Activated CD4-positive, alpha-beta memory T cell treated with anti-CD3 and anti-CD28 coated beads, Interleukin-2, amount 10 ng/mL, durations not matched to agents 7 days and 5 days (primary cell): ENCODE measurements around the gene HPCA. TPM values are rescaled to one million over a fixed set of nuclear protein-coding genes. Genes with fewer than 3 reads are reported as not detected.

ENCODE experiments used
- CTCF ChIA-PET: fragments of 350-600 bp; sonication (Branson Sonifier 250); formaldehyde crosslinking; loops from one replicate; lab custom pipeline; 2021; ENCODE audit warnings: antibody characterized with exemption, inconsistent platforms; lab: Charles Lee
- POLR2A ChIA-PET: fragments of 350-600 bp; sonication (Branson Sonifier 250); formaldehyde crosslinking; loops from one replicate; lab custom pipeline; 2021; ENCODE audit warnings: antibody characterized with exemption; lab: Charles Lee
- DNase-seq: peaks from one replicate; pipeline ENCODE4 v3.0.0-alpha.2; 2020
- H3K27ac Mint-ChIP-seq: one replicate; pipeline ENCODE4 v1.8.0; 2021; ENCODE audit warnings: mild to moderate bottlenecking, mixed read lengths
- H3K27me3 Mint-ChIP-seq: one replicate; pipeline ENCODE4 v1.8.0; 2021; ENCODE audit warnings: mixed read lengths
- H3K36me3 Mint-ChIP-seq: one replicate; pipeline ENCODE4 v1.8.0; 2021; ENCODE audit warnings: low read depth, mixed read lengths
- H3K4me1 Mint-ChIP-seq: one replicate; pipeline ENCODE4 v1.8.0; 2021; ENCODE audit warnings: mixed read lengths
- H3K4me3 Mint-ChIP-seq: one replicate; pipeline ENCODE4 v1.8.0; 2021; ENCODE audit warnings: mild to moderate bottlenecking, mixed read lengths
- H3K9me3 Mint-ChIP-seq: one replicate; pipeline ENCODE4 v1.8.0; 2021; ENCODE audit warnings: mixed read lengths
- total RNA-seq, 2 experiments: library from RNA; stranded (reverse); gene quantifications; one replicate each; pipeline ENCODE4 v1.2.3, GENCODE V29; 2021

The HPCA gene
- total RNA-seq, 2 experiments from 2014 or later = 0.38 to 0.60 TPM

DNA sequence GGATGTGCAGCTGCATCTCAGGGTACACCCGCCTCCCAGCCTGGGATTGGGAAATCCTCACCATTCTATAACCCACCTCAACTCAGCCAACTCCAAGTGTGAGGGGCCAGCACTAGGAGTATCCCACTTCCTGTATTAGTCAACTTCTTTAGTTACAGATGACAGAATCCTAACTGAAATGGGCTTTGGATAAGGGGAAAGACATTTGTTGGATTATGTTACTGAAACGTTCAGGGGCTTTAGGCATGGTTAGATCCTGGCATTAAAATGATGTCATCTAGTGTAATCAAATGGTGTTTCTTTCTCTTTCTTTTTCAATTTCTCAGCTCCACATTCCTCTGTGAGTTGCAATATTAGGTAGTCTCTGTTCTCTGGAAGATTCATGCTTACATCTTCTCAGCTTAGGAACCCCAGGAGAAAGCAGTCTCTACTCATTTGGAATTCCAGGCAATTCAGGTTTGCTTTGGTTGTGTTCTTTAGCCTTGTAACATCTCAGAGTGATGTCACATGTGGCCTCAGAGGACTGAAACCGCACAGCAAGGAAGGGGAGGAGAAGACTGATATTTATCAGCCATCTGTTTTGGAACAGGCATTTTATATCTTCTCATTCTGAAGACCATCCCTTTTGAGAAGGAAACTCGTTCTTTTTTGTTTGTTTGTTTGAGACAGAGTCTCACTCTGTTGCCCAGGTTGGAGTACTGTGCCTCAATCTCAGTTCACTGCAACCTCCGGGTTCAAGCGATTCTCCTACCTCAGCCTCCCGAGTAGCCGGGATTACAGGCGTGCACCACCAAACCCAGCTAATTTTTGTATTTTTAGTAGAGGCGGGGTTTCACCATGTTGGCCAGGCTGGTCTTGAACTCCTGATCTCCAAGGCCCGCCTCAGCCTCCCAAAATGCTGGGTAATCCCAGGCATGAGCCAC lies 33.8 kb downstream of the HPCA start:
- Mint-ChIP-seq H3K27me3 (peaks cover 48% of the 10 kb centered on the region), H3K27ac (no peak overlapping the region), H3K9me3 (no peaks in the 10 kb centered on the region), H3K4me1 (peaks cover 28% of the 10 kb centered on the region), H3K36me3 (no peaks in the 10 kb centered on the region), H3K4me3 (no peak overlapping the region)
- no peak for DNase-seq
- ChIA-PET CTCF (interaction anchor here (1.9 kb wide), 1 partner anchor 27 kb away, joined by 6 read pairs; no protein-coding TSS in a partner anchor), POLR2A (interaction anchor here (1.0 kb wide), 1 partner anchor 111 kb away, joined by 3 read pairs; no protein-coding TSS in a partner anchor)

- Mint-ChIP-seq H3K36me3 (no peaks in the 10 kb centered on the region), H3K4me3 (no peak overlapping the region), H3K9me3 (no peaks in the 10 kb centered on the region), H3K27ac (no peak overlapping the region), H3K4me1 (peaks cover 33% of the 10 kb centered on the region), H3K27me3 (peaks cover 51% of the 10 kb centered on the region)
- DNase-seq = no peak
- ChIA-PET POLR2A (no interaction called here), CTCF (interaction anchor here (1.2 to 1.9 kb wide), 3 partner anchors 28 to 135 kb away, joined by 3 to 6 read pairs (median 5); no protein-coding TSS in a partner anchor)
Observed at GRCh38 chr1:32920833-32921232, 34.5 kb downstream of the HPCA start.

DNA sequence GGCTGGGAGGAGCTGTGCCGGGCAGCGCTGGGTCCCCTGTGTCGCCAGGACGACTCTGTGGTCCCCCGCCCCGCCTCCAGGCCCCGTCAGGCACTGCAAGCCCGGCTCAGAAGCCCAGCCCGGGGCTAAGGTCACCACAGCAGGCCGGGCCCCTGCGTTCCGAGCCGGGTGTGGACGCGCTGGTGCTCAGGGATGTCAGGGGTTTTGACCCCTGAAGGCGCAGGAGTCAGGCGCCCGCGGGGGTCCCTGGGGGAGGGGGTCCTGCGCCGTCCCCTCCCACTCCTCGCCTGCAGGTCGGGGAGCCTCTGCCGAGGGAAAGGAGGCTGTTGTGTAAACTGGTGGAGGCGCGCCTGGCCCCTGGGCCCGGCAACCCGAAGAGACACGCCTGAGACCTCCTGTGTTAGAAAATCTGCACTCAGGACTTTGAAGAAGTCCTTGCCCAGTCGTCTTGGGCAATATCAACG lies 38.6 kb downstream of the HPCA start:
- Mint-ChIP-seq H3K36me3 (no peaks in the 10 kb centered on the region), H3K4me1 (peaks cover 18% of the 10 kb centered on the region), H3K4me3 (no peak overlapping the region), H3K27ac (no peak overlapping the region), H3K27me3 (peaks cover 56% of the 10 kb centered on the region), H3K9me3 (no peaks in the 10 kb centered on the region)
- ChIA-PET CTCF (interaction anchor here (0.8 to 1.1 kb wide), 3 partner anchors 82 to 132 kb away, joined by 3 to 4 read pairs (median 3); no protein-coding TSS in a partner anchor), POLR2A (no interaction called here)
- no peak for DNase-seq

GRCh38 chr1:32925403-32926162 lies 39.3 kb downstream of the HPCA start:
- no peaks in the 10 kb centered on the region for H3K9me3 Mint-ChIP-seq
- peaks cover 13% of the 10 kb centered on the region for H3K4me1 Mint-ChIP-seq
- peak; percentile 20 for DNase-seq
- ChIA-PET POLR2A (interaction anchor here (0.7 kb wide), 1 partner anchor 12 kb away, joined by 3 read pairs; no protein-coding TSS in a partner anchor), CTCF (interaction anchor here (0.8 to 1.1 kb wide), 3 partner anchors 82 to 132 kb away, joined by 3 to 4 read pairs (median 3); no protein-coding TSS in a partner anchor)
- H3K27ac Mint-ChIP-seq = no peak overlapping the region
- peaks cover 54% of the 10 kb centered on the region for H3K27me3 Mint-ChIP-seq
- no peaks in the 10 kb centered on the region for H3K36me3 Mint-ChIP-seq
- H3K4me3 Mint-ChIP-seq = no peak overlapping the region

DNA sequence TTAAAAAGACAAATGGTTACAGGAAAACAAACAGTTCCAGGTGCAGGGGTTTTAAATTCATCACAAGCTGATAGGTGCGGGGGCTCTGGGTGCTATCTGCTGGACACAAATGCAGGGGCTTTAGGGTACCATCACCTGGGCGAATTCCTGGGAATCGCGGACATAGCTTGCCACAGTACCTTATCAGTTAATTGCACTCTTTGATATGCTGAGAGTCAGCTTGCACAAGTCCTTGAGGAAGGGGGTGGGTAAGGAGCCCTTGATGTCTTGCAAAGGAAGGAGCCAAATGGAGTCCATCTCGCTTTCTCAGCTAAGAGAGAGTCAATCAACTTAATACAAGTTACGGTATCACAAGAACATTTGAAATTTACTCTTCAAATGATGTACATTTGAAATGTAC lies 40.3 kb downstream of the HPCA start:
- peaks cover 52% of the 10 kb centered on the region for H3K27me3 Mint-ChIP-seq
- no peaks in the 10 kb centered on the region for H3K9me3 Mint-ChIP-seq
- no peaks in the 10 kb centered on the region for H3K36me3 Mint-ChIP-seq
- H3K27ac Mint-ChIP-seq = no peak overlapping the region
- DNase-seq = no peak
- POLR2A ChIA-PET = interaction anchor here (0.7 kb wide), 1 partner anchor 11 kb away, joined by 3 read pairs; no protein-coding TSS in a partner anchor
- peaks cover 11% of the 10 kb centered on the region for H3K4me1 Mint-ChIP-seq
- H3K4me3 Mint-ChIP-seq = no peak overlapping the region
- CTCF ChIA-PET = interaction anchor here (0.6 to 0.7 kb wide), 2 partner anchors 106 to 247 kb away, joined by 3 read pairs; no protein-coding TSS in a partner anchor

GRCh38 chr1:32927441-32927840 lies 41.1 kb downstream of the HPCA start:
- H3K27me3 Mint-ChIP-seq = peaks cover 48% of the 10 kb centered on the region
- POLR2A ChIA-PET = no interaction called here
- peaks cover 11% of the 10 kb centered on the region for H3K4me1 Mint-ChIP-seq

GRCh38 chr1:32928285-32928684 lies 42.0 kb downstream of the HPCA start:
- no peaks in the 10 kb centered on the region for H3K36me3 Mint-ChIP-seq
- no peaks in the 10 kb centered on the region for H3K9me3 Mint-ChIP-seq
- H3K27me3 Mint-ChIP-seq = peaks cover 42% of the 10 kb centered on the region
- ChIA-PET CTCF (no interaction called here), POLR2A (no interaction called here)
- DNase-seq = no peak
- no peak overlapping the region for H3K27ac Mint-ChIP-seq
- H3K4me1 Mint-ChIP-seq = peaks cover 11% of the 10 kb centered on the region
- H3K4me3 Mint-ChIP-seq = no peak overlapping the region

More at GRCh38 chr1:32927441-32927840, 41.1 kb downstream of the HPCA start:
- DNase-seq = no peak
- no peaks in the 10 kb centered on the region for H3K36me3 Mint-ChIP-seq
- H3K27ac Mint-ChIP-seq = no peak overlapping the region
- H3K4me3 Mint-ChIP-seq = no peak overlapping the region
- CTCF ChIA-PET = no interaction called here
- H3K9me3 Mint-ChIP-seq = no peaks in the 10 kb centered on the region

DNA sequence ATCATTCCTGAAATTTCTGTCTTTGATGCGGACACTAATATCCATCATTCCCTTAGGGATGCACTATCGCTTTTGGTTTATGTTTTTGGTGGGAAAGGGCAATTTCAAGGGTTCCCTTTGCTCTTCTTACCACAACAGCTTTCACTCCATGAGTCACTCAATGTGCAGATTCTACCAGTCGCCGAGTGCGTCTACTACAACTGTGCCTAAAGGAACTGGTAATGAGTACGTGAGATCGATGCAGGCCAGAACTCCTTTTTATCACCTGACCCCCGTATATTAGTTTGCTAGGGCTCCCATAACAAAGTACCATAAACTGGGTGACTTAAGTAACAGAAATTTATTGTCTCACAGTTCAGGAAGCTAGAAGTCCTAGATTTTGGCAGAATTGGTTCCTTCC lies 42.4 kb downstream of the HPCA start:
- ChIA-PET CTCF (no interaction called here), POLR2A (no interaction called here)
- no peak for DNase-seq
- Mint-ChIP-seq H3K36me3 (peaks cover 3% of the 10 kb centered on the region), H3K4me3 (no peak overlapping the region), H3K9me3 (no peaks in the 10 kb centered on the region), H3K27ac (no peak overlapping the region), H3K4me1 (peaks cover 15% of the 10 kb centered on the region), H3K27me3 (peaks cover 39% of the 10 kb centered on the region)

- ChIA-PET CTCF (interaction anchor here (0.8 to 5.4 kb wide), 3 partner anchors 77 to 157 kb away, joined by 3 to 32 read pairs (median 3); no protein-coding TSS in a partner anchor), POLR2A (no interaction called here)
- Mint-ChIP-seq H3K36me3 (peaks cover 7% of the 10 kb centered on the region), H3K27ac (no peak overlapping the region), H3K27me3 (peaks cover 32% of the 10 kb centered on the region), H3K4me1 (peaks cover 19% of the 10 kb centered on the region), H3K4me3 (no peak overlapping the region), H3K9me3 (no peaks in the 10 kb centered on the region)
- no peak for DNase-seq
Observed at GRCh38 chr1:32929366-32929765, 43.1 kb downstream of the HPCA start.

DNA sequence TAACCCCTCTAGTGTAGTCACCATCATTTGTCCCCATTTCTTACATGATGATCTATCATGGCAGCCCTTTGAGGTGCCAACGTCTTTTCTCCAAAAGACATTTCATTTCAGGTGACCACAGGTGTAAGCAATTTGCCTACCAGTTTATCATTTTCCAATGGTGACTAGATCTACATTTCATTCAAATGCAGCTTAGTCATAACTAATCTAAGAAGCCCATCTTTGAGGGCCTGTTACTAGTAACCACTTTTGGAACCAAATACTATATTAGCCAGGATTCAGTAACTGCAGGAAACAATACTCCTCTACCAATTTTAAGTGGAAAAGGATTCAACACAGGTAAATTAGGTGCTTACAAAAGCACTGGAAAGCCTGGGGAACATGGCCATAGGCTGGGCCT lies 45.5 kb downstream of the HPCA start:
- H3K4me1 Mint-ChIP-seq = peaks cover 18% of the 10 kb centered on the region
- peaks cover 12% of the 10 kb centered on the region for H3K27me3 Mint-ChIP-seq
- no peaks in the 10 kb centered on the region for H3K9me3 Mint-ChIP-seq
- no peak overlapping the region for H3K4me3 Mint-ChIP-seq
- CTCF ChIA-PET = interaction anchor here (0.8 to 5.5 kb wide), 9 partner anchors 24 to 155 kb away, joined by 3 to 82 read pairs (median 9); partner anchors contain the start of genes AZIN2 and RNF19B
- POLR2A ChIA-PET = interaction anchor here (0.6 to 1.2 kb wide), 3 partner anchors 9 to 160 kb away, joined by 3 read pairs; no protein-coding TSS in a partner anchor
- no peak for DNase-seq
- H3K27ac Mint-ChIP-seq = no peak overlapping the region
- H3K36me3 Mint-ChIP-seq = peaks cover 16% of the 10 kb centered on the region

DNA sequence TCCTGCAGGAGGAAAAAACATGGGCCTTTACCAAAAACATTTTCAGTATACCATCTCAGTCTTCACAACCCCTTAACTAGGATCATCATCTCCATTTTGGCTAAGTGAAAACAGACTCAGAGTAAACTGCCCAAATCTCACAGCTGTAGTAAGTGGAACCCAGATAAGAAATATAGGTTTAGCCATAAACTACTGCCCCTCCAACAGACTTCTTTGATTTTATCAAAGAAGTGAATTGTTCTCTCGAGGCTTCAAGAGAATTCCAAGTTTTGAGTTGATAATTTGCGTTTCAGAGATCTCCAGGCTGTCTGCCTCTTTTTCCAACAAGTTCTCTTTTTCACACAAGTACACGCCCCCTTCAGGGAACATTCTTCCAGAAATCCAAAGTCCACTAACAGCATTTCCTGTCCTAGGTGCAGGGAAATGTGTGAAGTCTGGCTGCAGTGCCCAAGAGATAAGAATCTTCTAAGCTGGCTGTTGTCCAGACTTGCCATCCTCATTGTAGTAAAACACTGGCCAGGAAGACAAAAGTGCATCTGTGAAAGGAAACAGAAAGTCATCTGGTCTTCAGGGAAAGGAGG lies 47.5 kb downstream of the HPCA start:
- Mint-ChIP-seq H3K27ac (no peak overlapping the region), H3K4me3 (no peak overlapping the region), H3K27me3 (no peaks in the 10 kb centered on the region), H3K9me3 (no peaks in the 10 kb centered on the region), H3K36me3 (peaks cover 35% of the 10 kb centered on the region), H3K4me1 (peaks cover 38% of the 10 kb centered on the region)
- ChIA-PET CTCF (interaction anchor here (0.9 to 5.5 kb wide), 13 partner anchors 9 to 193 kb away, joined by 3 to 82 read pairs (median 6); partner anchors contain the start of genes AZIN2 and RNF19B), POLR2A (interaction anchor here (0.7 to 2.0 kb wide), 6 partner anchors 30 to 121 kb away, joined by 3 to 6 read pairs (median 4); partner anchors contain the start of gene RNF19B)
- DNase-seq = no peak

GRCh38 chr1:32934535-32934934 lies 48.2 kb downstream of the HPCA start:
- Mint-ChIP-seq H3K4me1 (peaks cover 43% of the 10 kb centered on the region), H3K27ac (no peak overlapping the region), H3K27me3 (no peaks in the 10 kb centered on the region), H3K4me3 (no peak overlapping the region), H3K36me3 (peaks cover 39% of the 10 kb centered on the region), H3K9me3 (no peaks in the 10 kb centered on the region)
- no peak for DNase-seq
- CTCF ChIA-PET = interaction anchor here (1.1 to 5.5 kb wide), 5 partner anchors 8 to 121 kb away, joined by 3 to 82 read pairs (median 9); partner anchors contain the start of gene RNF19B
- POLR2A ChIA-PET = interaction anchor here (0.7 to 2.0 kb wide), 4 partner anchors 29 to 80 kb away, joined by 3 to 6 read pairs (median 4); no protein-coding TSS in a partner anchor
